Neural cell (in vitro differentiated cells): ENCODE measurements around the gene HDGF. TPM values are rescaled to one million over a fixed set of nuclear protein-coding genes. Genes with fewer than 3 reads are reported as not detected.

ENCODE experiments used
- H2AFZ ChIP-seq: fragments of 200-600, 300-800 bp; sonication (generic), shearing (Covaris generic); 2 replicates; pipeline ENCODE4 v1.6.0; 2014; ENCODE audit warnings: low read depth, mild to moderate bottlenecking, antibody characterized with exemption, low read length, moderate library complexity
- H3F3A ChIP-seq: fragments of 200-600 bp; shearing (Covaris generic); 2 replicates; pipeline ENCODE4 v1.6.1; 2016; ENCODE audit warnings: mild to moderate bottlenecking, moderate library complexity, mixed read lengths, antibody characterized with exemption, low read length; ENCODE audit not compliant: insufficient read depth, poor library complexity, severe bottlenecking
- H3K27ac ChIP-seq: fragments of 200-600, 300-800 bp; sonication (generic), shearing (Covaris generic); 2 replicates; pipeline ENCODE4 v1.5.1; 2014; ENCODE audit warnings: mild to moderate bottlenecking, low read length, moderate library complexity
- H3K27me3 ChIP-seq: fragments of 300-800, 200-600 bp; sonication (generic), shearing (Covaris generic); 2 replicates; pipeline ENCODE4 v1.6.0; 2014; ENCODE audit warnings: mild to moderate bottlenecking, low read depth, low read length, moderate library complexity; ENCODE audit not compliant: insufficient read depth
- H3K36me3 ChIP-seq: fragments of 300-800, 200-600 bp; sonication (generic), shearing (Covaris generic); 2 replicates; pipeline ENCODE4 v1.5.1; 2014; ENCODE audit warnings: mild to moderate bottlenecking, antibody characterized with exemption, low read length, moderate library complexity; ENCODE audit not compliant: insufficient read depth
- H3K4me2 ChIP-seq: fragments of 300-800, 200-600 bp; sonication (generic), shearing (Covaris generic); 2 replicates; pipeline ENCODE4 v1.6.0; 2014; ENCODE audit warnings: mild to moderate bottlenecking, low read length
- H3K4me3 ChIP-seq: fragments of 300-800, 200-600 bp; sonication (generic), shearing (Covaris generic); 2 replicates; pipeline ENCODE4 v1.5.1; 2014; ENCODE audit warnings: mild to moderate bottlenecking, low read length, moderate library complexity
- H3K79me2 ChIP-seq: fragments of 200-600 bp; shearing (Covaris generic); replicated peaks from 2 replicates; pipeline ENCODE4 v1.6.0; 2014; ENCODE audit warnings: mild to moderate bottlenecking, low read length, moderate library complexity; ENCODE audit not compliant: insufficient read depth
- H3K9ac ChIP-seq: fragments of 300-800, 200-600 bp; sonication (generic), shearing (Covaris generic); 2 replicates; pipeline ENCODE4 v1.6.1; 2016; ENCODE audit warnings: mild to moderate bottlenecking, low read length, mixed read lengths
- H3K9me2 ChIP-seq: fragments of 200-600 bp; shearing (Covaris generic); 2 replicates; pipeline ENCODE4 v1.6.1; 2016; ENCODE audit warnings: mild to moderate bottlenecking, low read length, mixed read lengths; ENCODE audit not compliant: insufficient read depth
- H3K9me3 ChIP-seq: fragments of 200-600, 300-800 bp; sonication (generic), shearing (Covaris generic); 2 replicates; pipeline ENCODE4 v1.6.1; 2016; ENCODE audit warnings: mild to moderate bottlenecking, mixed run types, low read length, moderate library complexity, mixed read lengths
- H4K20me1 ChIP-seq: fragments of 200-600 bp; shearing (Covaris generic); 2 replicates; pipeline ENCODE4 v1.6.1; 2016; ENCODE audit warnings: mild to moderate bottlenecking, mixed run types; ENCODE audit not compliant: insufficient read depth
- EP300 ChIP-seq: fragments of 450-650 bp; conservative IDR thresholded peaks from 2 replicates; pipeline ENCODE4 v1.6.1; 2014; ENCODE audit warnings: antibody characterized with exemption, mild to moderate bottlenecking, moderate library complexity; ENCODE audit not compliant: poor library complexity, severe bottlenecking
- EZH2 ChIP-seq: fragments of 200-600, 300-800 bp; shearing (Covaris generic), sonication (generic); IDR thresholded peaks from 2 replicates; pipeline ENCODE4 v1.6.1; 2014; ENCODE audit warnings: antibody characterized with exemption, low read length, borderline replicate concordance, mild to moderate bottlenecking; ENCODE audit not compliant: insufficient read depth, poor library complexity, severe bottlenecking
- MXI1 ChIP-seq: fragments of 450-650 bp; conservative IDR thresholded peaks from 2 replicates; pipeline ENCODE4 v1.6.1; 2014; ENCODE audit warnings: antibody characterized with exemption, mild to moderate bottlenecking; ENCODE audit not compliant: poor library complexity, severe bottlenecking
- POLR2AphosphoS5 ChIP-seq: IDR thresholded peaks from 2 replicates; pipeline ENCODE4 v1.6.1; 2012
- RAD21 ChIP-seq: fragments of 450-650 bp; conservative IDR thresholded peaks from 2 replicates; pipeline ENCODE4 v1.6.1; 2014; ENCODE audit warnings: antibody characterized with exemption, mild to moderate bottlenecking, moderate library complexity
- SMC3 ChIP-seq: fragments of 450-650 bp; conservative IDR thresholded peaks from 2 replicates; pipeline ENCODE4 v1.6.1; 2014; ENCODE audit warnings: antibody characterized with exemption, mild to moderate bottlenecking, moderate library complexity; ENCODE audit not compliant: poor library complexity
- TAF1 ChIP-seq: IDR thresholded peaks from 2 replicates; pipeline ENCODE4 v1.6.1; 2012; ENCODE audit warnings: low read depth
- polyA plus RNA-seq: library from polyadenylated mRNA; depleted of rRNA; stranded (reverse); fragments of >200 nt; gene quantifications from 2 replicates; pipeline ENCODE4 v1.2.3, GENCODE V29; 2014
- TF ChIP-seq, protein P1 (sequence below): IDR thresholded peaks from 2 replicates; pipeline ENCODE4 v1.6.1; 2012; ENCODE audit warnings: borderline replicate concordance
- TF ChIP-seq, protein P2 (sequence below): fragments of 450-650 bp; IDR thresholded peaks from 2 replicates; pipeline ENCODE4 v1.5.1; 2014; ENCODE audit warnings: antibody characterized with exemption, mild to moderate bottlenecking, moderate library complexity; ENCODE audit not compliant: poor library complexity, severe bottlenecking

HDGF gene
- polyA plus RNA-seq, 1 donor from 2014 or later: 138 TPM

DNA sequence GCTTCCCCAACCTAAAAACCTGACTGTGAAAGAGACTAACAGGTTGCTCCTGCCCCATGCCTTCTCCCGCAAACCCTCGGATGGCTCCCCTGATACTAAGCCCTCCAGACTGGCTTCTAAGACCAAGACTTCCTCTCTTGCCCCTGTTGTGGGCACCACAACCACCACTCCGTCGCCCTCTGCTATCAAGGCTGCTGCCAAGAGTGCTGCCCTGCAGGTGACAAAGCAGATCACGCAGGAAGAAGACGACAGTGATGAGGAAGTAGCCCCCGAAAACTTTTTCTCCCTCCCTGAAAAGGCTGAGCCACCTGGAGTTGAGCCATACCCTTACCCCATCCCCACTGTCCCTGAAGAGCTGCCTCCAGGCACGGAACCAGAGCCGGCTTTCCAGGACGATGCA is 35.2 kb upstream of the HDGF start:
- no peak overlapping the region for H3K9ac ChIP-seq
- H3K27ac ChIP-seq: no peak overlapping the region
- no peaks in the 10 kb centered on the region for H3K9me2 ChIP-seq
- peaks cover 3% of the 10 kb centered on the region for H3K79me2 ChIP-seq
- H3K4me3 ChIP-seq: no peak overlapping the region
- H4K20me1 ChIP-seq: no peaks in the 10 kb centered on the region
- no peak overlapping the region for H2AFZ ChIP-seq
- no peak overlapping the region for H3K4me2 ChIP-seq
- peaks cover 8% of the 10 kb centered on the region for H3K36me3 ChIP-seq
- no peaks in the 10 kb centered on the region for H3F3A ChIP-seq
- H3K27me3 ChIP-seq: no peaks in the 10 kb centered on the region
- TF ChIP-seq MXI1 (no peak), TAF1 (no peak)
- TF ChIP-seq, protein P1, sequence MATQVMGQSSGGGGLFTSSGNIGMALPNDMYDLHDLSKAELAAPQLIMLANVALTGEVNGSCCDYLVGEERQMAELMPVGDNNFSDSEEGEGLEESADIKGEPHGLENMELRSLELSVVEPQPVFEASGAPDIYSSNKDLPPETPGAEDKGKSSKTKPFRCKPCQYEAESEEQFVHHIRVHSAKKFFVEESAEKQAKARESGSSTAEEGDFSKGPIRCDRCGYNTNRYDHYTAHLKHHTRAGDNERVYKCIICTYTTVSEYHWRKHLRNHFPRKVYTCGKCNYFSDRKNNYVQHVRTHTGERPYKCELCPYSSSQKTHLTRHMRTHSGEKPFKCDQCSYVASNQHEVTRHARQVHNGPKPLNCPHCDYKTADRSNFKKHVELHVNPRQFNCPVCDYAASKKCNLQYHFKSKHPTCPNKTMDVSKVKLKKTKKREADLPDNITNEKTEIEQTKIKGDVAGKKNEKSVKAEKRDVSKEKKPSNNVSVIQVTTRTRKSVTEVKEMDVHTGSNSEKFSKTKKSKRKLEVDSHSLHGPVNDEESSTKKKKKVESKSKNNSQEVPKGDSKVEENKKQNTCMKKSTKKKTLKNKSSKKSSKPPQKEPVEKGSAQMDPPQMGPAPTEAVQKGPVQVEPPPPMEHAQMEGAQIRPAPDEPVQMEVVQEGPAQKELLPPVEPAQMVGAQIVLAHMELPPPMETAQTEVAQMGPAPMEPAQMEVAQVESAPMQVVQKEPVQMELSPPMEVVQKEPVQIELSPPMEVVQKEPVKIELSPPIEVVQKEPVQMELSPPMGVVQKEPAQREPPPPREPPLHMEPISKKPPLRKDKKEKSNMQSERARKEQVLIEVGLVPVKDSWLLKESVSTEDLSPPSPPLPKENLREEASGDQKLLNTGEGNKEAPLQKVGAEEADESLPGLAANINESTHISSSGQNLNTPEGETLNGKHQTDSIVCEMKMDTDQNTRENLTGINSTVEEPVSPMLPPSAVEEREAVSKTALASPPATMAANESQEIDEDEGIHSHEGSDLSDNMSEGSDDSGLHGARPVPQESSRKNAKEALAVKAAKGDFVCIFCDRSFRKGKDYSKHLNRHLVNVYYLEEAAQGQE: no peak
- no peaks in the 10 kb centered on the region for H3K9me3 ChIP-seq

DNA sequence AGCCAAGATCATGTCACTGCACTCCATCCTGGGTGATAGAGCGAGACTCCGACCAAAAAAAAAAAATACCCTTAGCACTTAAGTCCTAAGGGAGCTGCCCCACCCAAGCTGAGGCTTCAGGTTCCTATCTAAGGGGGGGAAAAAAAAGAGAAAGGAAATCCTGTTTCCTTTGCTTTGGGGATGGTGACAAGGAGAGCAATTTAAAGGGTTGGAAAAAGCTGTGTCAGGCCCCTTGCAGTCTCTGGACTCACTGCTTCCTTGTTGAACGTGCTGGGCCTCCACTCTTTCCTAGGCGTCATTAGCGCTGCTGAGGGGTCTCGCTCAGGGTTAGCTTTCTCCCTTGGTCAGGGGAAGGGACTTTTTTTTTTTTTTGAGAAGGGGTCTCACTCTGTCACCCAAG is 34.0 kb upstream of the HDGF start:
- Histone ChIP-seq H3K79me2 (peaks cover 10% of the 10 kb centered on the region), H3K9me2 (no peaks in the 10 kb centered on the region), H3K27me3 (no peaks in the 10 kb centered on the region), H3F3A (no peaks in the 10 kb centered on the region), H2AFZ (no peak overlapping the region), H3K27ac (no peak overlapping the region), H3K36me3 (peaks cover 8% of the 10 kb centered on the region), H3K4me2 (no peak overlapping the region), H4K20me1 (no peaks in the 10 kb centered on the region), H3K4me3 (no peak overlapping the region), H3K9me3 (no peaks in the 10 kb centered on the region), H3K9ac (no peak overlapping the region)
- TF ChIP-seq TAF1 (no peak), MXI1 (no peak), EZH2 (no peak)

DNA sequence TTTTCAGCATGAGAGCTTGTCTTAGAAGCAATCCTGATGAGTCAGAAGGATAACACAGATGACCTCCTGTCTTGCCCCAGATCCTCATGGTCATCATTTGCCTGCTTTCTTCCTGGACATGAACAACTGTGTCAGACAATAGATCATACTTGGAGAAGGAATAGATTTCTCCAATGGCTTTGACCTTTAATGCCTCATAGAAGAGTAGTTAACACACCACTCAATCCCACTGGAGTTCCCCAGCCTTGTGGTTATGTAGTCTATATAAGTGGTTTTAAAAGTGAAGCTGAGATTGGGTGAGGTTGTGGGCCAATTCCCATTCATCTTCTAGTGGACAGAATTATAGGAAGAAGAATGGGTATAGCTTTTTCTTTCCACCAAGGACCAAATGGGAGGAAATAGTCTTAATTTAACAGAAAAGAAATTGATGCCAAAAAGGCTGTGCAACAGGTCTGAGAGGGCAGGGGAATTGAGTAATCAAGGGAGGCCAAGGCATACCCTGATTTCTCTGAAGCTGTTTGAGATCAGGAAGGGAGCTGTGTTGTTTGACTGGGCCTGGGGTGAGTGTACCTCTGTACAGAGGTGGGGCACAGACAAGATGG is 30.2 kb upstream of the HDGF start:
- TF ChIP-seq, protein P2, sequence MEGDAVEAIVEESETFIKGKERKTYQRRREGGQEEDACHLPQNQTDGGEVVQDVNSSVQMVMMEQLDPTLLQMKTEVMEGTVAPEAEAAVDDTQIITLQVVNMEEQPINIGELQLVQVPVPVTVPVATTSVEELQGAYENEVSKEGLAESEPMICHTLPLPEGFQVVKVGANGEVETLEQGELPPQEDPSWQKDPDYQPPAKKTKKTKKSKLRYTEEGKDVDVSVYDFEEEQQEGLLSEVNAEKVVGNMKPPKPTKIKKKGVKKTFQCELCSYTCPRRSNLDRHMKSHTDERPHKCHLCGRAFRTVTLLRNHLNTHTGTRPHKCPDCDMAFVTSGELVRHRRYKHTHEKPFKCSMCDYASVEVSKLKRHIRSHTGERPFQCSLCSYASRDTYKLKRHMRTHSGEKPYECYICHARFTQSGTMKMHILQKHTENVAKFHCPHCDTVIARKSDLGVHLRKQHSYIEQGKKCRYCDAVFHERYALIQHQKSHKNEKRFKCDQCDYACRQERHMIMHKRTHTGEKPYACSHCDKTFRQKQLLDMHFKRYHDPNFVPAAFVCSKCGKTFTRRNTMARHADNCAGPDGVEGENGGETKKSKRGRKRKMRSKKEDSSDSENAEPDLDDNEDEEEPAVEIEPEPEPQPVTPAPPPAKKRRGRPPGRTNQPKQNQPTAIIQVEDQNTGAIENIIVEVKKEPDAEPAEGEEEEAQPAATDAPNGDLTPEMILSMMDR: no peak
- no peak for TF ChIP-seq EP300
- no peak for TF ChIP-seq TAF1
- TF ChIP-seq, protein P1: no peak
- TF ChIP-seq RAD21: no peak
- no peak for TF ChIP-seq EZH2
- no peak for TF ChIP-seq POLR2AphosphoS5
- no peak for TF ChIP-seq SMC3
- no peak for TF ChIP-seq MXI1
- peaks cover 26% of the 10 kb centered on the region for H3K79me2 ChIP-seq
- H3K27me3 ChIP-seq: no peaks in the 10 kb centered on the region
- H2AFZ ChIP-seq: no peak overlapping the region
- H3K27ac ChIP-seq: no peak overlapping the region
- no peaks in the 10 kb centered on the region for H3K36me3 ChIP-seq
- no peaks in the 10 kb centered on the region for H4K20me1 ChIP-seq
- no peak overlapping the region for H3K9ac ChIP-seq
- no peak overlapping the region for H3K4me2 ChIP-seq
- no peak overlapping the region for H3K4me3 ChIP-seq
- H3K9me3 ChIP-seq: no peaks in the 10 kb centered on the region
- no peaks in the 10 kb centered on the region for H3F3A ChIP-seq
- no peaks in the 10 kb centered on the region for H3K9me2 ChIP-seq
